ENCODE results near the gene UGT2B10. TPM values are rescaled to one million over a fixed set of nuclear protein-coding genes. Genes with fewer than 3 reads are reported as not detected.
"Not testable (repeated sequence)": the region's sequence is repeated elsewhere in the genome, so short reads cannot be mapped to it uniquely, and the experiment has no call there.

UGT2B10 gene
- total RNA-seq: not detected

DNA sequence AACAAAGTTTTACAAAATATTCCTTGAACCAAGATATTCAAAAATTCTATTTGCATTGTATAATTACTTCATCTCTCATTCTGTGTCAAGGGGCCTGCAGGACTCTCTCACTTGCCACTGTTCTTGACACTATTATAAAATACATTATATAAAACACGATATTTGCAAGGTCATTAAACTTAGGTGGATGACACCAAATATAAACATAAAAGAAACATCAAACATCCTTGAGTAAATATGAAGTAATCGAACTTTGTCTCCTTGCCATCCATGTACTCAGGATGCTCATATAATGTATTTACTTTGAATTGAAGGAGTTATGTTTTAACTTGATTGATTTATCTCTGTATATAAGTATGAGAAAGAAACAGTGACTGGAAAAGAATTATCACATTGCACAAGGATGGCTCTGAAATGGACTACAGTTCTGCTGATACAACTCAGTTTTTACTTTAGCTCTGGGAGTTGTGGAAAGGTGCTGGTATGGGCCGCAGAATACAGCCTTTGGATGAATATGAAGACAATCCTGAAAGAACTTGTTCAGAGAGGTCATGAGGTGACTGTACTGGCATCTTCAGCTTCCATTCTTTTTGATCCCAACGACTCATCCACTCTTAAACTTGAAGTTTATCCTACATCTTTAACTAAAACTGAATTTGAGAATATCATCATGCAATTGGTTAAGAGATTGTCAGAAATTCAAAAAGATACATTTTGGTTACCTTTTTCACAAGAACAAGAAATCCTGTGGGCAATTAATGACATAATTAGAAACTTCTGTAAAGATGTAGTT lies at the start of gene UGT2B10:
TSS of gene UGT2B10 (plus strand) at position 378 of the 793 bp plus-strand sequence. CDS start at position 404, 26 bp downstream.
- not testable (repeated sequence) for H3K27ac ChIP-seq, H3K4me3 ChIP-seq, DNase-seq, H3K36me3 ChIP-seq, H3K4me1 ChIP-seq, H3K27me3 ChIP-seq, H3K9me3 ChIP-seq

DNA sequence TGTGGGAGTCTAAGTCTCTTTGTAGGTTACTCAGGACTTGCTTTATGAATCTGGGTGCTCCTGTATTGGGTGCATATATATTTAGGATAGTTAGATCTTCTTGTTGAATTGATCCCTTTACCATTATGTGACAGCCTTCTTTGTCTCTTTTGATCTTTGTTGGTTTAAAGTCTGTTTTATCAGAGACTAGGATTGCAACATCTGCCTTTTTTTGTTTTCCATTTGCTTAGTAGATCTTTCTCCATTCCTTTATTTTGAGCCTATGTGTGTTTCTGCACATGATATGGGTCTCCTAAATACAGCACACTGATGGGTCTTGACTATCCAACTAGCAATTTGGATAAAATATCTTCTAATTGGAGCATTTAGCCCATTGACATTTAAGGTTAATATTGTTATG lies 44.0 kb upstream of the UGT2B10 start:
- not testable (repeated sequence) for H3K27ac ChIP-seq, H3K9me3 ChIP-seq, DNase-seq, H3K27me3 ChIP-seq, H3K4me1 ChIP-seq, H3K4me3 ChIP-seq, H3K36me3 ChIP-seq

DNA sequence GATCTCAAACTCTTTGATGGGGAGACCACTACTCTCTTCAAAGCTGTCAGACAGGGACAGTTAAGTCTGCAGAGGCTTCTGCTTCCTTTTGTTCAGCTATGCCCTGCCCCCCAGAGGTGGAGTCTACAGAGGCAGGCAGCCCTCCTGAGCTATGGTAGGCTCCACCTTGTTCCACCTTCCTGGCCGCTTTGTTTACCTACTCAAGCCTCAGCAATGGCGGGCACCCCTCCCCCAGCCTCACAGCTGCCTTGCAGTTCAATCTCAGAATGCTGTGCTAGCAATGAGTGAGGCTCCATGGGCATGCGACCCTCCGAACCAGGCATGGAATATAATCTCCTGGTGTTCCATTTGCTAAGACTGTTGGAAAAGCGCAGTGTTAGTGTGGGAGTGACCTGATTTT lies 42.1 kb upstream of the UGT2B10 start:
- H3K36me3 ChIP-seq: no peaks in the 10 kb centered on the region
- H3K9me3 ChIP-seq: no peaks in the 10 kb centered on the region
- H3K27ac ChIP-seq: no peak overlapping the region
- no peak overlapping the region for H3K4me3 ChIP-seq
- TF ChIP-seq, protein P1, sequence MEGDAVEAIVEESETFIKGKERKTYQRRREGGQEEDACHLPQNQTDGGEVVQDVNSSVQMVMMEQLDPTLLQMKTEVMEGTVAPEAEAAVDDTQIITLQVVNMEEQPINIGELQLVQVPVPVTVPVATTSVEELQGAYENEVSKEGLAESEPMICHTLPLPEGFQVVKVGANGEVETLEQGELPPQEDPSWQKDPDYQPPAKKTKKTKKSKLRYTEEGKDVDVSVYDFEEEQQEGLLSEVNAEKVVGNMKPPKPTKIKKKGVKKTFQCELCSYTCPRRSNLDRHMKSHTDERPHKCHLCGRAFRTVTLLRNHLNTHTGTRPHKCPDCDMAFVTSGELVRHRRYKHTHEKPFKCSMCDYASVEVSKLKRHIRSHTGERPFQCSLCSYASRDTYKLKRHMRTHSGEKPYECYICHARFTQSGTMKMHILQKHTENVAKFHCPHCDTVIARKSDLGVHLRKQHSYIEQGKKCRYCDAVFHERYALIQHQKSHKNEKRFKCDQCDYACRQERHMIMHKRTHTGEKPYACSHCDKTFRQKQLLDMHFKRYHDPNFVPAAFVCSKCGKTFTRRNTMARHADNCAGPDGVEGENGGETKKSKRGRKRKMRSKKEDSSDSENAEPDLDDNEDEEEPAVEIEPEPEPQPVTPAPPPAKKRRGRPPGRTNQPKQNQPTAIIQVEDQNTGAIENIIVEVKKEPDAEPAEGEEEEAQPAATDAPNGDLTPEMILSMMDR (IDR thresholded peaks at IDR 0.05): no peak
- no peaks in the 10 kb centered on the region for H3K27me3 ChIP-seq
- H3K4me1 ChIP-seq: no peaks in the 10 kb centered on the region
- DNase-seq: no peak

DNA sequence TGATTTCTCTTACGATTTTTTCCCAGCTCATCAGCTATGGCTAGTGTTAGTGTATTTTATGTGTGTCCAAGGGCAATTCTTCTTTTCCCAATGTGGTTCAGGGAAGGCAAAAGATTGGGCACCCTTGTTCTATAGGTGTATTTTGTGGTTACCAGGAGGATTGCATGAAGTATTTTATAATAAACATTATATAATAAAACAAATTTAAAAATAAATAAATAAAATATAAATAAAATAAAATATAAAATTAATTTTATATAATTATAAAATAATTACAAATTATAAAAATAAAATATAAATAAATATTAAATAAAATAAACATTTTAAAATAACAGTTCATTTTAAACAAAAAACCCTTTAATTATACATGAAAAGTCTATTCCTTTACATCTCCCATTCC lies 35.6 kb upstream of the UGT2B10 start:
- Histone ChIP-seq H3K27me3 (no peaks in the 10 kb centered on the region), H3K36me3 (no peaks in the 10 kb centered on the region), H3K4me1 (no peaks in the 10 kb centered on the region), H3K9me3 (no peaks in the 10 kb centered on the region), H3K27ac (no peak overlapping the region), H3K4me3 (no peak overlapping the region)
- TF ChIP-seq, protein P1 (IDR thresholded peaks at IDR 0.05): no peak
- TF ChIP-seq POLR2A (IDR thresholded peaks at IDR 0.05): no peak
- DNase-seq: no peak

DNA sequence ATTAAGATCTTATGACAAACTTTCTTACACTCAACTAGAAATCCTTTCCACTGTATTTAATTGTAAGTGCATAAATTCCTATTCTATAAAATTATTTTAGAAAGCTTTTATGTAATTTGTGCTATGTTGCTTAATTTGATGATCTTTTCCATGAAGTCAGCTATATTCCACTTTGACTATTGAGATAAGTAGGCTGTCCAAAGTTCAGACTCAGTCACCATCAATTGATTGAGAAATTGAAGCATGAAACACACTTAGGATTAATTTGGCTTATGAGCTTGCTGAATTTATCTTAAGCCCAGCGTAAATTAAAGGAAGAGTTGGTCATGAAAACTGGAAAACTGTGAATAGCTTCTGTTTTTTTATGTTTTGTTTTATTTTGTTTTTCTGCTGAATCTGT lies 18.7 kb upstream of the UGT2B10 start:
- Histone ChIP-seq H3K9me3 (no peaks in the 10 kb centered on the region), H3K4me1 (no peaks in the 10 kb centered on the region), H3K36me3 (no peaks in the 10 kb centered on the region), H3K27ac (no peak overlapping the region), H3K4me3 (no peak overlapping the region), H3K27me3 (no peaks in the 10 kb centered on the region)
- DNase-seq: no peak
- no peak for TF ChIP-seq POLR2A (IDR thresholded peaks at IDR 0.05)
- TF ChIP-seq, protein P1 (IDR thresholded peaks at IDR 0.05): no peak

DNA sequence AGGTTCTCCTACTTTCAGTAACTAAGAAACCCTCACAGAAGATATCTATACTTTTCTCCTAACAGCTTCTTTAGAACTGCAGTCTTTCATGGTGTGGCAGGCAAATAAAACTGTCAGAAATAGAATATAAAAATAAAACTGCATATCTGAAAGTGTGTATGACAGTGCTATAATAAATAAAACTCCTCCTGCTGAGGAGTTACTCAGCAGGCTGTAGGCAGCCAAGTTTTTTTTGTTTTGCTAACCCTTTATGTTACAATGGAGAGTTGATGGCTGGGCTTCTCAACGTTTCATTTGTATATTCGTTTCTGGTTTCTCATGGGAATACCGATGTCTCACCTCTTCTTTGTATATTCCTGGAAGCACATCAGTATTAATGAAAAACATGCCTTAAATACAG lies 18.2 kb upstream of the UGT2B10 start:
- Histone ChIP-seq H3K36me3 (no peaks in the 10 kb centered on the region), H3K27me3 (no peaks in the 10 kb centered on the region), H3K4me3 (no peak overlapping the region), H3K4me1 (no peaks in the 10 kb centered on the region), H3K27ac (no peak overlapping the region), H3K9me3 (no peaks in the 10 kb centered on the region)
- no peak for DNase-seq
- TF ChIP-seq, protein P1 (IDR thresholded peaks at IDR 0.05): no peak
- no peak for TF ChIP-seq POLR2A (IDR thresholded peaks at IDR 0.05)

DNA sequence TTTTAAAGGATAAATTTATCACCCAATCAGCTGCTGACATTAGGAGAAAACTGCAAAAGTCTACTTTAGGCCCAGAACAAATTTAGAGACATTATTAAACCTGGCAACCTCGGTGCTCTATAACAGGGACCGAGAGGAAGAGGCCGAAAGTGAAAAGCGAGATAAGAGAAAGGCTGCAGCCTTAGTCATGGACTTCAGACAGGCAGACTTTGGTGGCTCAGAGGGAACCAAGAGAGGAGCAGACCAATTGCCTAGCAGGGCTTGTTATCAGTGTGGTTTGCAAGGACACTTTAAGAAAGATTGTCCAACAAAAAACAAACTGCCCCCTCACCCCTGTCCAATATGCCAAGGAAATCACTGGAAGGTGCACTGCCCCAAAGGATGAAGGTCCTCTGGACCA lies 12.8 kb upstream of the UGT2B10 start:
- DNase-seq: no peak
- no peaks in the 10 kb centered on the region for H3K4me1 ChIP-seq
- no peak overlapping the region for H3K4me3 ChIP-seq
- no peaks in the 10 kb centered on the region for H3K9me3 ChIP-seq
- H3K36me3 ChIP-seq: no peaks in the 10 kb centered on the region
- H3K27me3 ChIP-seq: no peaks in the 10 kb centered on the region
- no peak overlapping the region for H3K27ac ChIP-seq
- TF ChIP-seq, protein P1 (IDR thresholded peaks at IDR 0.05): no peak
- TF ChIP-seq POLR2A (IDR thresholded peaks at IDR 0.05): no peak
